Suprapubic skin (tissue), 4 donors: ENCODE results near the gene SUGCT. TPM values are rescaled to one million over a fixed set of nuclear protein-coding genes. Genes with fewer than 3 reads are reported as not detected.

Source experiments
- DNase-seq, 2 donors: peaks; one replicate each; pipeline ENCODE4 v3.0.0-alpha.2; 2019; ENCODE audit warnings: low spot score in 2 of 2
- H3K27ac ChIP-seq: fragments of 200-600 bp; sonication (generic); one replicate; pipeline ENCODE4 v1.5.1; 2019
- H3K27me3 ChIP-seq: fragments of 200-600 bp; sonication (generic); one replicate; pipeline ENCODE4 v1.5.1; 2019
- H3K36me3 ChIP-seq: fragments of 200-600 bp; sonication (generic); one replicate; pipeline ENCODE4 v1.5.1; 2019
- H3K4me1 ChIP-seq: fragments of 200-600 bp; sonication (generic); one replicate; pipeline ENCODE4 v1.5.1; 2019
- H3K4me3 ChIP-seq: fragments of 200-600 bp; sonication (generic); one replicate; pipeline ENCODE4 v1.5.1; 2019; ENCODE audit warnings: mild to moderate bottlenecking
- H3K9me3 ChIP-seq: fragments of 200-600 bp; sonication (generic); one replicate; pipeline ENCODE4 v1.5.1; 2019
- EP300 ChIP-seq: sonication (generic); formaldehyde crosslinking; IDR thresholded peaks from one replicate; pipeline ENCODE4 v1.6.1; 2017; ENCODE audit warnings: antibody characterized with exemption
- POLR2A ChIP-seq, 2 donors: fragments of 450-650 bp; IDR thresholded peaks; one replicate each; pipeline ENCODE4 v1.6.1; 2017; ENCODE audit warnings: antibody characterized with exemption in 2 of 2, mild to moderate bottlenecking in 2 of 2, moderate library complexity in 2 of 2
- POLR2AphosphoS5 ChIP-seq, 3 donors: sonication (generic); formaldehyde crosslinking; IDR thresholded peaks; one replicate each; pipeline ENCODE4 v1.6.1; 2017; ENCODE audit warnings: antibody characterized with exemption in 3 of 3
- WGBS: methylation state at CpG from one replicate; pipeline ENCODE4 v1.1.5; 2018; 5-methylcytosine and 5-hydroxymethylcytosine counted together
- total RNA-seq, 4 donors: library from RNA; depleted of rRNA; stranded (reverse); fragments of >200 nt; gene quantifications; one replicate each; pipeline ENCODE4 v1.1.0, GENCODE V29; 2016
- TF ChIP-seq, protein P1 (sequence below), 2 donors: fragments of 200-600 bp in 1 of 2; fragments of 450-650 bp in 1 of 2; sonication (generic) in 1 of 2; IDR thresholded peaks; one replicate each; pipeline ENCODE4 v1.5.1; 2016 to 2019; ENCODE audit warnings: antibody characterized with exemption in 2 of 2, mild to moderate bottlenecking in 1 of 2, moderate library complexity in 1 of 2

SUGCT gene
- total RNA-seq, 4 donors from 2014 or later, result 0.73 to 2.2 (median 0.98) TPM; not detected in 1

DNA sequence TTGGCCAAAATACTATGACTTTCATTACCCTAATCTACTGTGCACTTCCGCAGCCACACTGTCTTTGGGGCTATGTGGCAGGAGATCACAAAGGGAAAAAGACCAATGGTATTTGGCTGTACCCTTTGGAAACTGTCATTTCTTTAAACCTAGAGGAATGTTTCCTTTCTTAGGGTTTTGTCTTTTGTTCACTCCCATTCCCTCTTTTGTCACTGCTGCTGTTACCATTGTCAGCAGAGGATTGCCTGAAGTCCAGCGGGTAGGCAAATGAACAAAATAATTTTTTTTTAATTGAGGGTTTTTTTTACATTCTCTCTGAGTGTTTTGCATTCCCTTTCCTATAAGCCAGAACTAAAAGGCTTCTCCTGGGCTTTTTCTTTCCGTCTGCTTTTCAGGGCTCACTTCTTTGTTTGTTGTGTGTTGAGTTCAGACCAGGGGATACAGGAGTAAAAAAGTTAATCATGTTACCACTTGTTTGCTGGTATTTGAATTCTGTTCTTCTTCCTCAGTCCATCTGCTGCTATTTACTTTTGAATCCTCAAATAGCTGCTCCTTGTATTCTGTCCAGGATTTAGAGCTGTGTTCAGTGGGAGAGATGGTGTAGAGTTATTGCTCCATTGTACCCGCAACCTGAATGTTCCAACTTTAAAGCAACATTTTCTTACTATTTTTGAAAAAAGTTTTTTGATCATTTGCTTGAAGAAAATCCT, 374.6 kb downstream of the SUGCT start:
- no peaks in the 10 kb centered on the region for H3K9me3 ChIP-seq
- H3K4me3 ChIP-seq, result no peak overlapping the region
- no peaks in the 10 kb centered on the region for H3K27me3 ChIP-seq
- no peaks in the 10 kb centered on the region for H3K36me3 ChIP-seq
- no peak overlapping the region for H3K27ac ChIP-seq
- no peaks in the 10 kb centered on the region for H3K4me1 ChIP-seq
- 73% methylated on average over 4 of the region's 4 CpGs for WGBS
- no peak for DNase-seq
- TF ChIP-seq, protein P1, sequence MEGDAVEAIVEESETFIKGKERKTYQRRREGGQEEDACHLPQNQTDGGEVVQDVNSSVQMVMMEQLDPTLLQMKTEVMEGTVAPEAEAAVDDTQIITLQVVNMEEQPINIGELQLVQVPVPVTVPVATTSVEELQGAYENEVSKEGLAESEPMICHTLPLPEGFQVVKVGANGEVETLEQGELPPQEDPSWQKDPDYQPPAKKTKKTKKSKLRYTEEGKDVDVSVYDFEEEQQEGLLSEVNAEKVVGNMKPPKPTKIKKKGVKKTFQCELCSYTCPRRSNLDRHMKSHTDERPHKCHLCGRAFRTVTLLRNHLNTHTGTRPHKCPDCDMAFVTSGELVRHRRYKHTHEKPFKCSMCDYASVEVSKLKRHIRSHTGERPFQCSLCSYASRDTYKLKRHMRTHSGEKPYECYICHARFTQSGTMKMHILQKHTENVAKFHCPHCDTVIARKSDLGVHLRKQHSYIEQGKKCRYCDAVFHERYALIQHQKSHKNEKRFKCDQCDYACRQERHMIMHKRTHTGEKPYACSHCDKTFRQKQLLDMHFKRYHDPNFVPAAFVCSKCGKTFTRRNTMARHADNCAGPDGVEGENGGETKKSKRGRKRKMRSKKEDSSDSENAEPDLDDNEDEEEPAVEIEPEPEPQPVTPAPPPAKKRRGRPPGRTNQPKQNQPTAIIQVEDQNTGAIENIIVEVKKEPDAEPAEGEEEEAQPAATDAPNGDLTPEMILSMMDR (IDR thresholded peaks at IDR 0.05), result no peak
- no peak for TF ChIP-seq POLR2A (IDR thresholded peaks at IDR 0.05)
- no peak for TF ChIP-seq EP300
- TF ChIP-seq POLR2AphosphoS5 (IDR thresholded peaks at IDR 0.05), result no peak

DNA sequence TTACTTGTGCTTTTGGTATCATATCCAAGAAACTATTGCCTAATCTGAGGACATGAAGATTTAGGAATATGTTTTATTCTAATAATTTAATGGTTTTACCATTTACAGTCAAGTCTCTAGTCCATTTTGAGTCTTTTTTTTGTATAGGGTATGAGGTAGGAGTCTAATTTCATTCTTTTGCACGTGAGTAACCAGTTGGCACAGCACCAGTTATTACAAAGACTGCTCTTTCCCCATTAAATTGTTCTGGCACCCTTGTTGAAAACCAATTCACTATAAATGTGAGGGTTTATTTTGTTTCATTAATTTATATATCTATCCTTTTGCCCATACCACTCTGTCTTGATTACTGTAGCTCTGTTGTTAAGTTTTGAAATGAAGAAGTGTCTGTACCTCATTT, 381.6 kb downstream of the SUGCT start:
- H3K27ac ChIP-seq, result no peak overlapping the region
- no peak for DNase-seq
- H3K36me3 ChIP-seq, result no peaks in the 10 kb centered on the region
- H3K9me3 ChIP-seq, result no peaks in the 10 kb centered on the region
- H3K4me3 ChIP-seq, result no peak overlapping the region
- H3K4me1 ChIP-seq, result no peaks in the 10 kb centered on the region
- H3K27me3 ChIP-seq, result no peaks in the 10 kb centered on the region
- 25% methylated on average over 1 of the region's 1 CpG for WGBS
- TF ChIP-seq, protein P1 (IDR thresholded peaks at IDR 0.05), result no peak
- TF ChIP-seq POLR2AphosphoS5 (IDR thresholded peaks at IDR 0.05) (no peak), POLR2A (IDR thresholded peaks at IDR 0.05) (no peak), EP300 (no peak)

DNA sequence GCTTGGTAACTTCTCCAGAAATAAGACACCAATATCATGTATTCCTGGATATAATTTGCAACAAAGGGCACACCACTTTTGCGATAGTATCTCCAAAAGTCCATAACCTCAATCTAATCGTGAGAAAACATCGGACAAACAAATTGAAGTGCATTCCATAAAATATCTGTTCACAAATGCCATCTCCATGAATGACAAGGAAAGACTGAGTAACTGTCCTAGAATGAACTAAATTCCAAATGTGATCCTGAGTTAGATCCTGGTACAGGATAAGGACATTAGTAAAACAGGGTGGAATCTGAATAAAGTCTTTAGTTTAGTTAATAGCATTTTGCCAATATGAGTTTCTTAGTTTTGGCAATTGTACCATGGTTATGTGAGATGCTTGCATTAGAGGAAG, 384.2 kb downstream of the SUGCT start:
- 98% methylated on average over 3 of the region's 3 CpGs for WGBS

DNA sequence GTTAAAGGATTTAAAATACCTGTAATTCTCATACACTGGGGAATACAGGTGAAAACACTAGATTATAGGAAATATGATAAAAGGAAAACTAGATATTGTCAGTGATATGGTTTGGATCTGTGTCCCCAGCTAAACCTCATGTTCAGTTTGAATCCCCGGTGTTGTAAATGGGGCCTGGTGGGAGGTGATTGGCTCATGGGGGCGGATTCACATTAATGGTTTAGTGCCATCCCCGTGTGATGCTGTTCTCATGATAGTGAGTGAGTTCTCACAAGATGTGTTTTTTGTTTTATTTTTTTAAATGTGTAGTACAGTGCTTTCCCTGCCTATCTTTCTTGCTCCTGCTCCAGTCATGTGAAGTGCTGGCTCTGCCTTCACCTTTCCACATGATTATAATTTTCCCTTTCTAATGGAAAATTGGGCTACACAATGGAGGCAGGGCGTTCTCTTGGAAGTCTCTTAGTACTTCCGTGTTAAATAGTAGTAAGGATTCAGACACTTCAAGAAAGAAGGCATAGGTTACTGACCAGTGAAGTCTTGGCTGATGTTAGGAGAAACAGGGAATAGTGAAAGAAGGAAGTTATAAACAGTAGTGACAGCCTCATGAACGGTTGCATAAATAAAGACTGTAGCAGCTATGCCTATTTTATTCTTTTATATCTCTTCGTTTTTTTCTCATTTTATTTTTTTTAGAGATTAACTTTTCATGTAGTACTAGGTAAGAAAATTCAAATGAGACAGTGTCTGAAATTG, 386.4 kb downstream of the SUGCT start:
- TF ChIP-seq EP300, result no peak
- TF ChIP-seq POLR2A (IDR thresholded peaks at IDR 0.05), result no peak
- TF ChIP-seq, protein P1 (IDR thresholded peaks at IDR 0.05), result no peak
- TF ChIP-seq POLR2AphosphoS5 (IDR thresholded peaks at IDR 0.05), result no peak
- H3K4me3 ChIP-seq, result no peak overlapping the region
- WGBS, result 80% methylated on average over 7 of the region's 7 CpGs
- H3K27ac ChIP-seq, result no peak overlapping the region
- H3K27me3 ChIP-seq, result no peaks in the 10 kb centered on the region
- H3K9me3 ChIP-seq, result no peaks in the 10 kb centered on the region
- no peak for DNase-seq
- H3K36me3 ChIP-seq, result no peaks in the 10 kb centered on the region
- H3K4me1 ChIP-seq, result no peaks in the 10 kb centered on the region

More for the DNA sequence above, 384.2 kb downstream of the SUGCT start:
- TF ChIP-seq EP300 (no peak), POLR2AphosphoS5 (IDR thresholded peaks at IDR 0.05) (no peak), POLR2A (IDR thresholded peaks at IDR 0.05) (no peak)
- TF ChIP-seq, protein P1 (IDR thresholded peaks at IDR 0.05), result no peak
- Histone ChIP-seq H3K4me1 (no peaks in the 10 kb centered on the region), H3K27me3 (no peaks in the 10 kb centered on the region), H3K36me3 (no peaks in the 10 kb centered on the region), H3K27ac (no peak overlapping the region), H3K9me3 (no peaks in the 10 kb centered on the region), H3K4me3 (no peak overlapping the region)
- DNase-seq, result no peak

DNA sequence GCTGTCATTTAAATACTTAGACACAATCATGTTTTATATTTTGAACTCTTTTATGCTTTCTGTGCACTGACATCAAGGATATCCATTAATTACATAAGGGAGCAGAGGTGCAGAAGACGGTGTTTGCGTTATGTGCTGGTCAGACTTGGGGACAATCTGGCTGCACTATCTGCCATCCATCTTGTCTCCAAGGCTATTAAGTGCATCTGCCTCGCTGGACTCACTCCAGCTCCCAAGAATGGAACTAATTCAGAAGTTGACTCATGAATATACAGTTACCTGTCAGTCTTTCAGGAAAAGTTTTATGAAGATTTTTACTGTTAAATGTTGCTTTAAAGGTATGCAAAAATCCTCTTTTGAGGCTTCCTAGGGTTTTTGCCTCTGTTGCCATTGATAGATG, 391.0 kb downstream of the SUGCT start:
- WGBS, result 75% methylated on average over 3 of the region's 3 CpGs
- Histone ChIP-seq H3K27ac (no peak overlapping the region), H3K4me3 (no peak overlapping the region), H3K4me1 (no peaks in the 10 kb centered on the region), H3K36me3 (no peaks in the 10 kb centered on the region), H3K27me3 (no peaks in the 10 kb centered on the region), H3K9me3 (no peaks in the 10 kb centered on the region)
- no peak for TF ChIP-seq POLR2AphosphoS5 (IDR thresholded peaks at IDR 0.05)
- no peak for DNase-seq
